Ovary (tissue), 9 donors: ENCODE results near the gene HTR2B. TPM values are rescaled to one million over a fixed set of nuclear protein-coding genes. Genes with fewer than 3 reads are reported as not detected.
A peak's percentile ranks its signal among the peaks of the same experiment; 100 is the strongest.

ENCODE experiments used
- DNase-seq, 5 donors: peaks; one replicate each; pipeline ENCODE4 v3.0.0-alpha.2; 2019 to 2020
- H3K27ac ChIP-seq, 2 donors: fragments of 200-600 bp; one replicate each; pipeline versions ENCODE4 v1.5.1 to v1.8.0; 2019 to 2022
- H3K27me3 ChIP-seq: fragments of 200-600 bp; one replicate; pipeline ENCODE4 v1.8.0; 2022
- H3K36me3 ChIP-seq: fragments of 200-600 bp; sonication (generic); one replicate; pipeline ENCODE4 v1.5.1; 2019
- H3K4me1 ChIP-seq: one replicate; pipeline ENCODE4 v1.8.1; 2013; ENCODE audit warnings: mild to moderate bottlenecking, moderate library complexity; ENCODE audit not compliant: insufficient read depth
- H3K4me3 ChIP-seq: fragments of 200-600 bp; sonication (generic); one replicate; pipeline ENCODE4 v1.5.1; 2017
- H3K9me3 ChIP-seq, 2 donors: fragments of 200-600 bp in 1 of 2; sonication (generic) in 1 of 2; one replicate each; pipeline versions ENCODE4 v1.5.1 to v1.8.1; 2013 to 2019; ENCODE audit warnings: mild to moderate bottlenecking in 1 of 2, moderate library complexity in 1 of 2
- CTCF ChIP-seq, 3 donors: fragments of 450-650 bp in 2 of 3; fragments of 200-600 bp in 1 of 3; IDR thresholded peaks; one replicate each; pipeline versions ENCODE4 v1.5.1 to v1.8.0; 2016 to 2022; ENCODE audit warnings: antibody characterized with exemption in 3 of 3, mild to moderate bottlenecking in 1 of 3
- EP300 ChIP-seq: sonication (generic); formaldehyde crosslinking; IDR thresholded peaks from one replicate; pipeline ENCODE4 v1.6.1; 2017; ENCODE audit warnings: antibody characterized with exemption
- POLR2A ChIP-seq: fragments of 450-650 bp; IDR thresholded peaks from one replicate; pipeline ENCODE4 v1.6.1; 2017; ENCODE audit warnings: antibody characterized with exemption, mild to moderate bottlenecking, moderate library complexity
- WGBS, 3 donors: extraction: QIAGEN DNeasy Blood & Tissue Kit in 1 of 3; methylation state at CpG; one replicate each; pipeline versions ENCODE4 v1.1.5 to v1.1.7; 2013 to 2017; 5-methylcytosine and 5-hydroxymethylcytosine counted together
- intact Hi-C, 4 donors: fragments of 100-400 bp; cut with DNase I; formaldehyde crosslinking; loops; one replicate each; pipeline versions ENCODE4 v1.11.0 to v1.15.1; 2022 to 2023
- polyA plus RNA-seq, 2 donors: library from polyadenylated mRNA; stranded (reverse); fragments of 200-250 nt in 1 of 2; fragments of 350-450 nt in 1 of 2; fragmentation: Illumina TruSeq in 1 of 2; extraction: RNeasy Lipid Tissue Mini Kit (QIAGEN cat#74804) in 1 of 2; gene quantifications; one replicate each; pipeline ENCODE4 v1.2.3, GENCODE V29; 2013 to 2014
- total RNA-seq, 7 donors: library from RNA; depleted of rRNA in 2 of 7; stranded (reverse); fragments of >200 nt in 2 of 7; fragmentation: NEBNext Ultra II Directional in 3 of 7; extraction: Animal tissue kit (Norgen Biotek cat#: 25700) in 3 of 7; gene quantifications; one replicate each; pipeline versions ENCODE4 v1.1.0 to v1.2.4, GENCODE V29; 2016 to 2023
- donor health status: DM: no; HTN: no; CAD: no; lungs with moderate emphysema.
- donor health status: DM: no; HTN: no; CAD: no.
- donor health status: Bipolar disorder and iron deficiency.
- donor health status: DM: yes; HTN: yes; CAD: no.
- donor health status: DM: no; HTN: no; CAD: no.
- donor health status: DM: yes; HTN: yes; CAD: no.

The HTR2B gene
- total and polyA plus RNA-seq, 9 donors, result 0.15 to 3.0 (median 0.88) TPM; not detected in 1

- intact Hi-C loops, result no loop called here
- no peak for TF ChIP-seq EP300
- TF ChIP-seq POLR2A, result no peak
- no peak for TF ChIP-seq CTCF (IDR thresholded peaks at IDR 0.05)
- H3K27me3 ChIP-seq, result no peaks in the 10 kb centered on the region
- H3K4me3 ChIP-seq, result no peak overlapping the region
- no peaks in the 10 kb centered on the region for H3K9me3 ChIP-seq
- no peak overlapping the region for H3K27ac ChIP-seq
- no peak for DNase-seq
- H3K4me1 ChIP-seq, result no peaks in the 10 kb centered on the region
- H3K36me3 ChIP-seq, result no peaks in the 10 kb centered on the region
- WGBS, 3 donors, result 96 to 98% (median 96%) methylated on average over 5 of the region's 5 CpGs
Observed at GRCh38 chr2:231113489-231113888, 11.4 kb downstream of the HTR2B start.

GRCh38 chr2:231111987-231112386 lies 12.9 kb downstream of the HTR2B start:
- TF ChIP-seq EP300, result no peak
- no peaks in the 10 kb centered on the region for H3K27me3 ChIP-seq
- no peak overlapping the region for H3K4me3 ChIP-seq
- H3K9me3 ChIP-seq, result no peaks in the 10 kb centered on the region
- no peaks in the 10 kb centered on the region for H3K36me3 ChIP-seq
- no peaks in the 10 kb centered on the region for H3K4me1 ChIP-seq
- DNase-seq, result no peak
- intact Hi-C loops, result no loop called here
- WGBS, 3 donors, result 82 to 85% (median 82%) methylated on average over 1 of the region's 1 CpG
- no peak overlapping the region for H3K27ac ChIP-seq

- no peak overlapping the region for H3K27ac ChIP-seq
- 17 to 33% (median 24%) methylated on average over 1 of the region's 1 CpG for WGBS, 3 donors
- no peaks in the 10 kb centered on the region for H3K36me3 ChIP-seq
- no peak for TF ChIP-seq POLR2A
- peak in 2 of 3 donors; percentile 37 to 39 for TF ChIP-seq CTCF (IDR thresholded peaks at IDR 0.05)
- no peak for TF ChIP-seq EP300
- no peaks in the 10 kb centered on the region for H3K4me1 ChIP-seq
- DNase-seq, result no peak
- no peaks in the 10 kb centered on the region for H3K9me3 ChIP-seq
- intact Hi-C loops, result no loop called here
- H3K4me3 ChIP-seq, result no peak overlapping the region
- H3K27me3 ChIP-seq, result no peaks in the 10 kb centered on the region
Observed at GRCh38 chr2:231110551-231110950, 14.3 kb downstream of the HTR2B start.

GRCh38 chr2:231104115-231104713 lies 20.6 kb downstream of the HTR2B start:
- Histone ChIP-seq H3K27ac (no peak overlapping the region), H3K9me3 (peaks cover 0 to 3% of the 10 kb centered on the region in 2 donors), H3K27me3 (no peaks in the 10 kb centered on the region), H3K4me1 (no peaks in the 10 kb centered on the region), H3K4me3 (no peak overlapping the region), H3K36me3 (no peaks in the 10 kb centered on the region)
- WGBS, 3 donors, result 3 to 5% (median 4%) methylated on average over 3 of the region's 3 CpGs
- peak; percentile 43 to 79 (median 65) for DNase-seq
- intact Hi-C loops, result loop anchor here (5.0 to 10.0 kb wide), 5 partner anchors 88 to 348 kb away; partner anchors contain the start of gene ARMC9 (in 1 of the 4)
- TF ChIP-seq CTCF (IDR thresholded peaks at IDR 0.05), result peak; percentile 78 to 90 (median 88)
- no peak for TF ChIP-seq EP300
- no peak for TF ChIP-seq POLR2A

GRCh38 chr2:231102772-231103171 lies 22.1 kb downstream of the HTR2B start:
- TF ChIP-seq POLR2A, result no peak
- no peak for TF ChIP-seq CTCF (IDR thresholded peaks at IDR 0.05)
- no peak for TF ChIP-seq EP300
- Histone ChIP-seq H3K27ac (no peak overlapping the region), H3K4me1 (no peaks in the 10 kb centered on the region), H3K4me3 (no peak overlapping the region), H3K36me3 (no peaks in the 10 kb centered on the region), H3K9me3 (peaks cover 0 to 8% of the 10 kb centered on the region in 2 donors), H3K27me3 (no peaks in the 10 kb centered on the region)
- intact Hi-C loops, result loop anchor here (5.0 to 10.0 kb wide), 5 partner anchors 90 to 350 kb away; partner anchors contain the start of gene ARMC9 (in 1 of the 4)
- 70 to 77% (median 74%) methylated on average over 2 of the region's 2 CpGs for WGBS, 3 donors
- no peak for DNase-seq
